Nephron progenitor cell (in vitro differentiated cells): Measurements from ENCODE around the gene ADCY7.

Experiments used
- DNase-seq: peaks from one replicate; pipeline ENCODE4 v3.0.0; 2021
- H3K27ac Mint-ChIP-seq: 2 replicates; pipeline ENCODE4 v1.8.0; 2021; ENCODE audit warnings: mild to moderate bottlenecking, moderate library complexity, mixed read lengths
- H3K27me3 Mint-ChIP-seq: 2 replicates; pipeline ENCODE4 v1.8.0; 2021; ENCODE audit warnings: mild to moderate bottlenecking, low read depth, mixed read lengths; ENCODE audit not compliant: poor library complexity
- H3K36me3 Mint-ChIP-seq: 2 replicates; pipeline ENCODE4 v1.8.0; 2021; ENCODE audit warnings: low read depth, mixed read lengths
- H3K4me1 Mint-ChIP-seq: 2 replicates; pipeline ENCODE4 v1.8.0; 2021; ENCODE audit warnings: mixed read lengths
- H3K4me3 Mint-ChIP-seq: 2 replicates; pipeline ENCODE4 v1.8.0; 2021; ENCODE audit warnings: mild to moderate bottlenecking, moderate library complexity, mixed read lengths
- H3K9me3 Mint-ChIP-seq: 2 replicates; pipeline ENCODE4 v1.8.0; 2021; ENCODE audit warnings: mild to moderate bottlenecking, moderate library complexity, mixed read lengths
- TF ChIP-seq, protein P1 (sequence below): fragments of 200-600 bp; sonication (generic); IDR thresholded peaks from 2 replicates; pipeline ENCODE4 v1.5.0; 2021; ENCODE audit warnings: antibody characterized with exemption

Gene ADCY7

DNA sequence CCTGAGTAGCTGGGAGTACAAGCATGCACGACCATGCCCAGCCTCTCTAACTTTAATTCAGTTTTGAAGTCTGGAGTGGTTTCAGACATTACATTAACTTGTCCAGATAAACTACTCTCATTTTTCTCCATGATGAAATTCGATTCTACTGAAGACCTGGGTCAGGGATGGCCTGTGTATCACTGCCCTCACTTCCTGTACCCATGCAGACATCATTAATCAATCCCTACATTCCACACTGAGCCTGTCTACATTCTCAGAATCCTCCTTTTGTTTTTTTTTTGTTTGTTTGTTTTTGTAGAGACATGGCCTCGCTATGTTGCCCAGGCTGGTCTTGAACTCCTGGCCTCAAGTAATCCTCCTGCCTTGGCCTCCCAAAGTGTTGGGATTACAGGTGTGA is 22.6 kb downstream of the ADCY7 start:
- H3K4me3 Mint-ChIP-seq = no peak overlapping the region
- DNase-seq = no peak
- H3K4me1 Mint-ChIP-seq = peaks cover 9% of the 10 kb centered on the region
- no peak overlapping the region for H3K27ac Mint-ChIP-seq
- TF ChIP-seq, protein P1, sequence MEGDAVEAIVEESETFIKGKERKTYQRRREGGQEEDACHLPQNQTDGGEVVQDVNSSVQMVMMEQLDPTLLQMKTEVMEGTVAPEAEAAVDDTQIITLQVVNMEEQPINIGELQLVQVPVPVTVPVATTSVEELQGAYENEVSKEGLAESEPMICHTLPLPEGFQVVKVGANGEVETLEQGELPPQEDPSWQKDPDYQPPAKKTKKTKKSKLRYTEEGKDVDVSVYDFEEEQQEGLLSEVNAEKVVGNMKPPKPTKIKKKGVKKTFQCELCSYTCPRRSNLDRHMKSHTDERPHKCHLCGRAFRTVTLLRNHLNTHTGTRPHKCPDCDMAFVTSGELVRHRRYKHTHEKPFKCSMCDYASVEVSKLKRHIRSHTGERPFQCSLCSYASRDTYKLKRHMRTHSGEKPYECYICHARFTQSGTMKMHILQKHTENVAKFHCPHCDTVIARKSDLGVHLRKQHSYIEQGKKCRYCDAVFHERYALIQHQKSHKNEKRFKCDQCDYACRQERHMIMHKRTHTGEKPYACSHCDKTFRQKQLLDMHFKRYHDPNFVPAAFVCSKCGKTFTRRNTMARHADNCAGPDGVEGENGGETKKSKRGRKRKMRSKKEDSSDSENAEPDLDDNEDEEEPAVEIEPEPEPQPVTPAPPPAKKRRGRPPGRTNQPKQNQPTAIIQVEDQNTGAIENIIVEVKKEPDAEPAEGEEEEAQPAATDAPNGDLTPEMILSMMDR = no peak
- peaks cover 10% of the 10 kb centered on the region for H3K9me3 Mint-ChIP-seq
- H3K27me3 Mint-ChIP-seq = peaks cover 6% of the 10 kb centered on the region
- H3K36me3 Mint-ChIP-seq = peaks cover 11% of the 10 kb centered on the region

DNA sequence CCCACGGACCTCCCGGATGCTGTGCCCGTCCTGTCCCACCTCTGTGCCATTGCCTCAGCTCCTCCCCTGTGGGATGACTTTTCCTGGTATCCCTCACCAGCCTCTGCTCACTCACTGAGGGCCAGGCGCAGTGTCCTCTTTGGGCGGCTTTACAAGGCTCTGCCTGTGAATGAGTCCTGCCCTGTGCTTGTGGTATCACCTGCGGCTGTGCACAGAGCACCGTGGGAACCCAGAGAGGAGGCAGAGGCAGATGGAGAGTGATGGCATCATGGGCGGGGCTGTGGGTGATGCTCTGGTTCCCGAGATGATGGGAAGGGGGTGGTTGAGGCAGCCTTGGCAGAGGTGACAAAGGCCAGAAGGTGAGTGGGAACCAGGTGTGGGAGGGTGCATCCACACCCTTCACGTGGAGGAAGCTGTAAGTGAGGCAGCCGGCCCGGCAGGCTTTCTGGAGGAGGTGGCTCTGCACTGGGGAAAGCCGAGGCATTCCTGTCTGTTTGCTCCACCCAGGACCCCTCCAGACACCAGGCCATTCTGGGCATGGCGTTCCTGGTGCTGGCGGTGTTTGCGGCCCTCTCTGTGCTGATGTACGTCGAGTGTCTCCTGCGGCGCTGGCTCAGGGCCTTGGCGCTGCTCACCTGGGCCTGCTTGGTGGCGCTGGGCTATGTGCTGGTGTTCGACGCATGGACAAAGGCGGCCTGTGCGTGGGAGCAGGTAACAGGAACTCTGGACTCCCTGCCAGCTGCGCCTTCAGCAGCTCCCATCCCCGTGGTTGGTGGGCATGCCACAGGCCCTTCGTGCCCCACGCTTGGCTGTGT is 23.8 kb downstream of the ADCY7 start:
- TF ChIP-seq, protein P1 = no peak
- Mint-ChIP-seq H3K36me3 (peaks cover 11% of the 10 kb centered on the region), H3K4me3 (no peak overlapping the region), H3K9me3 (peaks cover 10% of the 10 kb centered on the region), H3K4me1 (peaks cover 9% of the 10 kb centered on the region), H3K27me3 (peaks cover 6% of the 10 kb centered on the region), H3K27ac (no peak overlapping the region)
- DNase-seq = no peak

DNA sequence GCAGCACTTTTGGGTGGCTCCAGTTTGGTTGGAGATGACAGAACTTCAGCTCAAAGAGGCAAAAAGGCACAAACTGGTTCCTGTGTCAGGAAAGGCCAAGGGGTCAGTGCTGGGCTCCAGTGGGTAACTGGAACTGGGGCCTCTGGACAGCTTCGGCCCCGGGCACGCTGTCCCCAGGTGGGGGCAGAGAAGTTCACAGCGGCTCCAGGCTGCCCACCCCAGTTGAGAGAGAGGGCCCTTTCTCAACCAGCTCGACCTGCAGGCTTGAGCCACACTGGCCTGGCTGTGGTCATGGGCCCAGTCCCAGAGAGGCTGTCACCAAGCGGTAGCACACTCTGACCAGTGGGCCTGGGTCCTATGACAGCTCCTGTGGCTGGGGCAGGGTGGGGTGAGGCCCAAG is 24.5 kb downstream of the ADCY7 start:
- TF ChIP-seq, protein P1 = no peak
- Mint-ChIP-seq H3K36me3 (peaks cover 11% of the 10 kb centered on the region), H3K9me3 (peaks cover 7% of the 10 kb centered on the region), H3K4me1 (peaks cover 9% of the 10 kb centered on the region), H3K27me3 (peaks cover 6% of the 10 kb centered on the region), H3K27ac (no peak overlapping the region), H3K4me3 (no peak overlapping the region)
- no peak for DNase-seq

DNA sequence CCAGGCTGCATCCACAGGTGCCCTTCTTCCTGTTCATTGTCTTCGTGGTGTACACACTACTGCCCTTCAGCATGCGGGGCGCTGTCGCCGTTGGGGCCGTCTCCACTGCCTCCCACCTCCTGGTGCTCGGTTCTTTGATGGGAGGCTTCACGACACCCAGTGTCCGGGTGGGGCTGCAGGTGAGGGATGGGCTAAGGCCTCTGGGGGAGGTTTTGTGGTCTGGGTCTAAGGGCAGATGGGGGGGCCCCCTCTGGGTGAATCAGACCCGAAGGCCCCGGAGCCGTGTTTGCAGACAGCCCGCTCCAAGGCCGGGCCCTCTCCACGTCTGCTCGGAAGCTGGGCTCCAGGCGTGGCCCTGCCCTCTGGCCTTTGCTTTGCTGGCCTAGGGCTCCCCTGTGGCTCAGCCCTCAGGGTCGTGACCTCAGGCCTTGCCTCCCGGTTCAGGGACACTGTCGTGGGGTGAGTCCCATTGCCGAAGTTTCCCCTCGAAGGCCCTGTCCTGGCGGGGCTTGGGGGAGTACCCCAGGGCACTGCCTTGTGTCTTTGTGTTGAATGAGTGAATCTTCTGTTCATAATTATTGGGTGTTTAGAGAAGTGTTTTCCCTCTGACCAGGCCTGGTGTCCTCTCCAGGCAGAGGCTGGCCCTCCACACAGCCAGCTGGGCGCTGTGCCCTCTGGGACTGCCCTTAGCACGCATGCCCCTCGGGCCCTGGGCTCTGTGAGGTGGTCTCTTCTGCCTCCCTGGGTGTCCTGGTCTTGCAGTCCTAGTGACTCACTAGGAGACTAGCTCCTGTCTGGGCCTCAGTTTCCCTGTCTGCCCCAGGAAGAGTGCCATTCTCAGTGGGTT is 25.6 kb downstream of the ADCY7 start:
- H3K36me3 Mint-ChIP-seq = peaks cover 6% of the 10 kb centered on the region
- TF ChIP-seq, protein P1 = no peak
- H3K27me3 Mint-ChIP-seq = peaks cover 6% of the 10 kb centered on the region
- H3K4me3 Mint-ChIP-seq = no peak overlapping the region
- no peaks in the 10 kb centered on the region for H3K9me3 Mint-ChIP-seq
- no peak overlapping the region for H3K27ac Mint-ChIP-seq
- H3K4me1 Mint-ChIP-seq = peaks cover 9% of the 10 kb centered on the region
- no peak for DNase-seq

DNA sequence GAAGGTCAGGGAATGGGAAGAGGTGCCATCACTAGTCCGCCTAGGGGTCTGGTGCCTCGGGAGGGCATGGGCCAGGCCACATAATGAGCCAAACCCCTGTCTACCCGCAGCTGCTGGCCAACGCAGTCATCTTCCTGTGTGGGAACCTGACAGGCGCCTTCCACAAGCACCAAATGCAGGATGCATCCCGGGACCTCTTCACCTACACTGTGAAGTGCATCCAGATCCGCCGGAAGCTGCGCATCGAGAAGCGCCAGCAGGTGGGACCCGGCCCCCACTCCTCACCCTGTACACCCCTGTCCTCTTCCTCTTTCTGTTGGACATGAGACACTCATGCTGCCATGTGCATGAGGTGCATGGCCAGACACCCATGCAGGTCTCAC is 26.2 kb downstream of the ADCY7 start:
- peaks cover 6% of the 10 kb centered on the region for H3K36me3 Mint-ChIP-seq
- DNase-seq = no peak
- TF ChIP-seq, protein P1 = no peak
- peak overlapping the region; percentile 74 for H3K27ac Mint-ChIP-seq
- peaks cover 6% of the 10 kb centered on the region for H3K27me3 Mint-ChIP-seq
- H3K4me3 Mint-ChIP-seq = no peak overlapping the region
- H3K9me3 Mint-ChIP-seq = no peaks in the 10 kb centered on the region
- peaks cover 9% of the 10 kb centered on the region for H3K4me1 Mint-ChIP-seq
